HTERT RPE-1 (cell line): ENCODE measurements around the gene CCDC9B.

Source experiments
- in situ Hi-C: fragments of 300-500 bp; cut with MboI; formaldehyde crosslinking; loops from 4 replicates; pipeline ENCODE4 v1.14.3; 2020; ENCODE audit warnings: low sequenced_read_pairs

CCDC9B gene

GRCh38 chr15:40331637-40332036 lies 9.1 kb downstream of the CCDC9B start:
- in situ Hi-C loops, result no loop called here

GRCh38 chr15:40331026-40331425 lies 9.7 kb downstream of the CCDC9B start:
- in situ Hi-C loops, result no loop called here

GRCh38 chr15:40330368-40330836 lies 10.3 kb downstream of the CCDC9B start:
- in situ Hi-C loops, result no loop called here

- in situ Hi-C loops, result no loop called here
Measured at GRCh38 chr15:40329804-40330203, 10.9 kb downstream of the CCDC9B start.

- in situ Hi-C loops, result no loop called here
Measured at GRCh38 chr15:40328751-40329150, 12.0 kb downstream of the CCDC9B start.

GRCh38 chr15:40328176-40328575 lies 12.6 kb downstream of the CCDC9B start:
- in situ Hi-C loops, result no loop called here

GRCh38 chr15:40327457-40327856 lies 13.3 kb downstream of the CCDC9B start:
- in situ Hi-C loops, result no loop called here

GRCh38 chr15:40325700-40326099 lies 15.0 kb downstream of the CCDC9B start:
- in situ Hi-C loops, result no loop called here

- in situ Hi-C loops, result no loop called here
Measured at GRCh38 chr15:40325188-40325587, 15.6 kb downstream of the CCDC9B start.

- in situ Hi-C loops, result no loop called here
Measured at GRCh38 chr15:40323953-40324937, 16.5 kb downstream of the CCDC9B start.

- in situ Hi-C loops, result no loop called here
Measured at GRCh38 chr15:40323239-40323952, 17.3 kb downstream of the CCDC9B start, which contains the start of gene INAFM2. TSS of gene INAFM2 (plus strand) at chr15:40323692. CDS start at chr15:40324056, 364 bp downstream.

GRCh38 chr15:40322531-40323238 lies 18.1 kb downstream of the CCDC9B start:
- in situ Hi-C loops, result no loop called here

GRCh38 chr15:40320931-40321371 lies 19.8 kb downstream of the CCDC9B start:
- in situ Hi-C loops, result no loop called here

- in situ Hi-C loops, result no loop called here
Measured at GRCh38 chr15:40320409-40320808, 20.3 kb downstream of the CCDC9B start.

GRCh38 chr15:40317580-40317979 lies 23.2 kb downstream of the CCDC9B start:
- in situ Hi-C loops, result no loop called here

- in situ Hi-C loops, result no loop called here
Measured at GRCh38 chr15:40316931-40317330, 23.8 kb downstream of the CCDC9B start.

- in situ Hi-C loops, result no loop called here
Measured at GRCh38 chr15:40314723-40315276, 25.9 kb downstream of the CCDC9B start.

GRCh38 chr15:40313531-40314398 lies 27.0 kb downstream of the CCDC9B start:
- in situ Hi-C loops, result no loop called here

- in situ Hi-C loops, result no loop called here
Measured at GRCh38 chr15:40312370-40313158, 28.2 kb downstream of the CCDC9B start.
